Left hindlimb (tissue), 1 donor: ENCODE data around the gene CIROP.
A peak's percentile ranks its signal among the peaks of the same experiment; 100 is the strongest.

ENCODE experiments used
- DNase-seq: peaks from one replicate; pipeline ENCODE4 v3.0.0-alpha.2; 2018

CIROP gene

DNA sequence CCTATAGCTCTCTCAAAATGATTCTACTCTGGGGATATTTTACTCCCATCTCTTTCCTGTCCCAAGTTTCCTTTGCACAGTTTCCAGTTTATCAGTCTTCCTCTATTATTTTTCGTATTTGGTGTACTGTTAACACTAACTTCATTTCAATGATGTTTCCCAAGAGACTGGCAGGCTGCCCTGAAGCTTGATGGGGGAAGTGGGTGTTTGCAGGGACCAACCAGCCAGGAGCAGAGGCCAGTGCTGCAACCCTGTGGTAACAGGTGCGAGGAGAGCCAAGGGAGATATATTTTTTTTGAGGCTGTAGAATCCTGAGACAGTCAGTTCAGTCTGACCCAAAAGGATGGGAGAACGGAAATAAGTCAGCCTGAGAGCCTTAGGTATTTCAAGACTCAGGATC is 26.1 kb upstream of the CIROP start:
- DNase-seq: no peak

- DNase-seq: no peak
Measured at GRCh38 chr14:23129759-23130316, 25.0 kb upstream of the CIROP start.

GRCh38 chr14:23128969-23129758 is 24.4 kb upstream of the CIROP start:
- DNase-seq: no peak

GRCh38 chr14:23127861-23128260 is 23.1 kb upstream of the CIROP start:
- DNase-seq: no peak

DNA sequence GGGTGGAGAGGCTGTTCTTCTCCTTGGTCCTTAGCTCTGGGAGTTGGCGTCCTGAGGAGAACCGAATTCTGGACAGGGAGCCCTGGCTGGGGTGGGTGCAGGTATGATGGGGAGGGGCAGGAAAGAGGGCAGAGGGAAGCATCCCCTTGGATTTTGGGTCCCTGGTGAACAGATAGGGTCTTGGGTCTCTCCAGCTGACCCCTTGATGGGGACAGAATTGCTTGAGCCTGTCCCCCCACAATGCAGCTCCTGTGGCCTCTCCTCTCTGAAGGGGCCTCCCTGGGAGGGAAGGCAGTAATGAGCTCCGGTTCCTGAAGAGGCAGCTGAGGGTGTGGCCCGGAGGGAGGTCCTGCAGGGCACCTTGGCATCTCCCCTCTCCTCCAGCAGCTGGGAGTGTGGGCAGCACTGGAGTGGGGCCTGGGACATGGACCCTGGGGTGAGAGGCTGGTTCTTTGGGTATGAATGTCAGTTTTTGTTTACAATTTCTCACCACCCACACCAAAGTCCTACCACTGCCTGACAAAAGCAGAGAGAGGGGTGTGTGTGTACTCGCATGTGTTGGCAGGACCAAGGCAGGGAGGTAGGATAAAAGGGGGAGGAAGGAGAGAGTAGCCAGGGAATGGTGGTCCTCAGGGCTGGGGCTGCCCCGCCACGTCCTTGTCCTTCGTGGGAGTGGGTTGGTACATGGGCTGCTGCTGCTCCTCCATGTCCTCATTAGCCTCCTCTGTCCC is 21.9 kb upstream of the CIROP start:
- DNase-seq: no peak

- no peak for DNase-seq
Measured at GRCh38 chr14:23125933-23126524, 21.2 kb upstream of the CIROP start.

GRCh38 chr14:23125011-23125410 is 20.2 kb upstream of the CIROP start:
- no peak for DNase-seq

DNA sequence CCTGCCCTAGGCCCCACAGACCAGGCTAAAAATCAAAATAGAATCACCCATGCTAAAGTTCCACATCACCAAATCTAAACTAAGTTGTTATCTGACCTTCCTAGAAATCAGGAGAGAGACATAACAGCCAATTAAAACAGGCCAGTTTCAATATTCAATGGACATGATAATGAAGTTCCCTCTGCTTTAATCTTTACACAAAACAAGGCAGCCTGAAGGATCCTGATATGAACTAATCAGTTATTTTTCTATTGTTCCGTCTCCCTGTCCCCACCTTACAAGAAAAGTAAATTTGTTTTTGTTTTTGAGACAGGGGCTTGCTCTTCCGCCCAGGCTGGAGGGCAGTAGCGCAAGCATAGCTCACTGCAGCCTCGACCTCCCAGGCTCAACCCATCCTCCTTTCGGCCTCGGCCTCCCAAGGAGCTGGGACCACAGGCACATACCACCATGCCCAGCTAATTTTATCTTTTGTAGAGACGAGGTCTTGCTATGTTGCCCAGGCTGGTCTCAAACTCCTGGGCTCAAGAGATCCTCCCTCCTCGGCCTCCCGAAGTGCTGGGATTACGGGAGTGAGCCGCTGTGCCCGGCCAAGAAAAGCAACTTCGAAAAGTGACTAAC is 19.7 kb upstream of the CIROP start:
- DNase-seq: no peak

- no peak for DNase-seq
Measured at GRCh38 chr14:23123419-23123818, 18.6 kb upstream of the CIROP start.

GRCh38 chr14:23122086-23122485 is 17.3 kb upstream of the CIROP start:
- DNase-seq: no peak

GRCh38 chr14:23121361-23121771 is 16.6 kb upstream of the CIROP start:
- DNase-seq: peak; percentile 54

GRCh38 chr14:23120541-23121251 is 15.9 kb upstream of the CIROP start:
- DNase-seq: peak; percentile 90

- no peak for DNase-seq
Measured at GRCh38 chr14:23119363-23120327, 14.9 kb upstream of the CIROP start.

- DNase-seq: no peak
Measured at GRCh38 chr14:23118506-23119362, 13.9 kb upstream of the CIROP start, which contains the start of gene CEBPE. Gene CEBPE, minus strand, starts transcription at chr14:23119255. Its CDS starts 164 bp downstream, at chr14:23119091.

DNA sequence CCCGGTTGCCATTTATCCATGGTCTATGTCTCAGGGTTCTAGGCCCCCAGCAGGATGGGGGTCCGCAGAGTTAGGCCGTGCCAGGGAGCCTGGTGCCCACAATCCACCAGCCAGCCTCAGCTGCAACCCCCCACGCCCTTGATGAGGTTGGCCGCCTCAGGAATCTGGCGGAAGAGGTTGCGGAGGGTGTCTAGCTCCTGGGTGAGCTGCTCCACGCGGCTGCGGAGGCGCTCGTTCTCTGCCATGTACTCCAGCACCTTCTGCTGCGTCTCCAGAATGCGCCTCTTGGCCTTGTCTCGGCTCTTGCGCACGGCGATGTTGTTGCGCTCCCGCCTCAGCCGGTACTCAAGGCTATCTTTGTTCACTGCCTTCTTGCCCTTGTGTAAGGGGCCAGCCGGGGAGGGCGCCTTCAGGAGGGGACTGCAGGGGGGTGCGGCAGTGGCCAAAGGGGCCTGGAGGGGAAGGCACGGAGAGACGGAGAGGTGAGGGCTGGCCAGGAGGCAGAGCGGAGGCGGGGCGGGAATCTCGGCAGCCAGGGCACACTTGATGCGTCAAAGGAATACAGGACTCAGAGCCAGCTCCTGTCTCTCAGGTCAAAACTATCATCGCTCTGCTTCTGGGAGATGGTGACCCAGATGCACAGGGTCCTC is 12.7 kb upstream of the CIROP start:
- no peak for DNase-seq

- DNase-seq: no peak
Measured at GRCh38 chr14:23115918-23116317, 11.1 kb upstream of the CIROP start.

DNA sequence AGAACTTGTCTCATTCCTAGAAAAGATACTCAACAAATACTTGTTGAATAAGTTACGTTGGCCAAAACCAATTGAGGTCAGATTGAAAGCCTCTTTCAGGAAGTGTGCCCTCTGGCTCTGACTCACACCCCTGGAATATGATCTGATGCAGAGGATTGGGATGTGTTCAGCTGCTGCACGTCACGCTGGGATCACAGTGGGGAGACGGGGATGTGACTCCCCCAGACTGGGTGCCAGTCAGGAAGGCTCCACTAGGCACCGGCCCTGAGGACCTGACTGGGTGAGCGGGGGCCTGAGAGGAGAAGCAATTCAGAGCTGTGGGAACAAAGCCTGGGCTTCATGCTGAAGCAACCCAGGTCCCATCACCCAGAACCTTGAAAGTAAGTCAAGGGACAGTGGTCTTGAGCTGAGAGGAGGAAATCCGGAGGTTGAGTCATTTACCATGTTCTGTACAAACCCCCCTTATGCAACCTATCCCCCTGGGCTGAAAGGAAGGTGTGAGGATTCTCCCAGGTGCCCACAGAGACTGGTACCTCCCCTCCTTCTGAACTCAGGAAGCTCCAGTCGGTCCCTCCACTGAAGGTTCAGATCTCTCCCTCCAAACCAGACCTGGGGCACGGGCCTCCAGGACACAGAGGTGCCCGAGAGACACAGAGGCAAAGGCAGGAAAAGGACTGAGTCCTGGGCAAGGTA is 10.4 kb upstream of the CIROP start:
- DNase-seq: no peak

DNA sequence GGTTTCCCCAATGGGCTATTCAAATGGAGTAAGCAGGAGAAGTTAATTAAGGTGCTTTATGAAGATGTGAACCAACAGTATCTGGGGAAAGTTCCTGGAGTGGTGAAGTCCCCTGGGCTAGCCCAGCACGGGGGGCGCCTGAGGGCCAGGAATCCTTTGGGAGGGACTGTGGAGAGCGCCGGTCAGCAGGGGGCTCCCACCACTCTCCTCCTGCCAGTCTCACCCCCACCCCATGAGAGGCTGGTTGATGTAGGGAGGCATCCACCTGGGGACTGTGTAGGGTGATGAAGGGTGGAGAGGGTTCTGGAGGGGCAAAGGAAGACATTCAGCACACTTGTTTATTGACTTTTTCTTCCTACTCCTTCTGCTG is 9.9 kb upstream of the CIROP start:
- no peak for DNase-seq

GRCh38 chr14:23114120-23114458 is 9.3 kb upstream of the CIROP start:
- no peak for DNase-seq
